Subcutaneous adipose tissue (tissue), 4 donors: ENCODE results near the gene KLF6. TPM values are rescaled to one million over a fixed set of nuclear protein-coding genes. Genes with fewer than 3 reads are reported as not detected.

ENCODE experiments used
- CTCF ChIP-seq: fragments of 450-650 bp; IDR thresholded peaks from one replicate; pipeline ENCODE4 v1.5.1; 2016; ENCODE audit warnings: low read depth, mild to moderate bottlenecking, control low read depth, antibody characterized with exemption, moderate library complexity
- total RNA-seq, 4 donors: library from RNA; depleted of rRNA; stranded (reverse); fragments of >200 nt; gene quantifications; one replicate each; pipeline ENCODE4 v1.1.0, GENCODE V29; 2016

Gene KLF6
- total RNA-seq, 4 donors from 2014 or later: 108 to 205 (median 150) TPM

DNA sequence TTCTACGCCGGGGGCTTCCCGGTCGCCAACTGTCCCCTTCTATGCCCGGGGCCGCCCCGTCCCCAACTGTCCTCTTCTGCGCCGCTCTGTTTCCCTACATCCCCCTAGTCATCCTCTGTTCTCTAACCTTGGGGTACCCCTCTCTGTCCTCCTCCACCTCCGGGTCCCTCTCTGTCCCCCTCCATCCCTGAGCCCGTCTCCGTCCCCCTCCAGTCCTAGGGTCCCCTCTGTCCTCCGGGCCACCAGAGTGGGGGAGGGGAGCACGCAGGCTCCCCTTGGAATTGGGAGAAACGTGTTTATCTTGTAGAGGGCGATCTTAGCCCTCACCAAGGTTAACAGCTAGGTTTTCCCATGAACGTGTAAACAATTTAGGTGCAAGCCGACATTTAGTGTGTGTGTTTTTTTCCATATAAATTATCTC is 852 bp upstream of the KLF6 start:
- TF ChIP-seq CTCF: no peak

GRCh38 chr10:3785251-3785850 is 342 bp upstream of the KLF6 start:
- no peak for TF ChIP-seq CTCF

DNA sequence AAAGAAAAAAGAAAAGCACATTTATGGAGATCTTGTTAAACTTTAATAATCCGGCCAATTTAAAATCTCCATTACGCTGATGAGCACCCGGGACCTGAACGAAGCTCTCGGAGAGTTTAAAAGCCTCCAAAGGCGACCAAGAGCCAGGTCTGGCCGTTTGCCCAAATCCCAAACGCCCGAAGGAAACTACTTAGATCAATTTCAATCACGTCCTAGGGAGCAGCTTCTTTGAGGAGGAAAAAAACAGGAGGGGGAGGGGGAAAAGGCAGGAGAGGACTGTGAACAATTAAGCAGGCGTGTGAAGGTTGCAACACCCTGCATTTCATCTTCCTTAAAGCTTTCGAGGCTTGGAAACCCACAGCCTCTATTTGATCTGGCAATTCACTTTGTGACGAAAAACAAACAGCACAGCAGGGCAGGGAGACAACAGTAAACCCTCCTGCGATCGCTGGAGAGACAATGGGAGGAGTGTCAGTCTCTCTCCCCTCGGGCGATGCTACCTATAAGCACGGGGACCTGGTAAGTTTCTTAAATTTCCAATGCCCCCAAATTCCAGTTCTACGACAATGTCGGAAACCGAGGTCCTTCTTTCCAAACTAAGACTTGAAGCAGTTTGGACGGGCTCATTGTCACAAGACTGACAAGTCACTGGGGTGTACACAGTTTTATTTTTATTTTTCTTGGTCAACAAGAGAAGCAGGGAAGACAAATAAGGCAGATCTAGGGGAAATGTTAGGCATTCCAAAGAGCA is 1.2 kb downstream of the KLF6 start:
- no peak for TF ChIP-seq CTCF

DNA sequence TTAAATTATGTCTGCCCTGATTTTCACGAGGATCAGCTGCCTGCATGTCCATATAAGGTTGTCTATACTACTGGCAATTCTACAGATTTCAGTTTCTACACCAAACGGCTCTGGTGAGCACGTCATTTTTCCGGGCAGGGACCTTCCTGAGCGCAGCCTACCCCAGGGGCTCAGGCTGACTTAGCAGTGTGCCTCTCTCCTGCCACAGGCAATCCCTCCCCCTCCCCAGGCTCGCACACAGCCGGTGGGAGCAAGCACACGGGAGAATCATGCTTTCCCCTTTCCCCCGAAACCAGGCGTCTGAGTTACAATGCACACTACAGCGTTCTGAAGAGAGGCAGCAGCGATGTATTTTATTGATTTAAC is 1.7 kb downstream of the KLF6 start:
- no peak for TF ChIP-seq CTCF

DNA sequence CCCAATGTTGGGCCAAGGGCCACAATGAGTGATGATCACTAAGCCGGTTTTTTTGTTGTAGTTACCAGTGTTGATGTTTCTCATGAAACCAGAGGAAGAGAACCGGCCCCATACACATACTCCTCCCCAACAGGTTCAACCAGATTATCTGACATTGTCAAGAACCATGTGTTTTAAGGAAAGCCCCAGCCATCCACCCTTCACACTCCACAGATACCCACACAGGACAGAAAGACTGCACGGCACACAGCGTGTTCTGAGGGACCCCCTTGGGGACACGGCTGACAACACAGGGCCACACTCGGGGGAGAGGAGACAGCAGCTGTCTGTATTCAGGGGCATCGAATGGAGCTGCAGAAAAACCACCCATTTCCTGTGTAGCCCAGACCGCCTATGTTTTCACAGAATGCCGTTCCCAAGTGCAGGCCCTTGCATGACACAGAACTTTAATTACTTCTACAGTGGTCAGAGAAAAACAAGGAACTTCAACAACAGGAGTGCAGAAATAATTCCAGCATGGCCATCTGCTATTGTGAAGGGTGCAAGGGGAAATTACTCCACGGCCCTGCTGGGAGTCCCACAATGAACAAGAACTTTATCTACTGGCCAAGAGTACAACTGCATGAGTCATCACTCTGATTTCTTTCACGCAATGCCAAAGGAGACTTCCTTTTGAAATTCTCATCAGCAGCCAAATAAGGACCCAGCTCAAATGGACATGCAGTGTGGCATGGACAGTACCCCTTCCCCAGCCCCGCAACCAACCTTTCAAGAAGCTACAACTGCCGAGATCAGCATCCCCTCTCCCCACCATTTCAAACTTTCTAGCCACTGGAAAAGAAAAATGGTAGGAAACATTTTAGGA is 2.3 kb downstream of the KLF6 start:
- no peak for TF ChIP-seq CTCF

- no peak for TF ChIP-seq CTCF
These were observed 2.9 kb downstream of the KLF6 start for GRCh38 chr10:3782146-3782450.

- no peak for TF ChIP-seq CTCF
These were observed 3.4 kb downstream of the KLF6 start for GRCh38 chr10:3781468-3782145.
